ENCODE data around the gene GEN1.

Gene GEN1

GRCh38 chr2:17827316-17827715 lies 73.4 kb downstream of the GEN1 start:
- no peak for TF ChIP-seq CTCF (IDR thresholded peaks at IDR 0.05; ENCODE audit: low read depth, low read length)
- no peaks in the 10 kb centered on the region for H3K9me3 ChIP-seq (ENCODE audit: severe bottlenecking)
- no peaks in the 10 kb centered on the region for H3K36me3 ChIP-seq
- DNase-seq: no peak
- no peak overlapping the region for H3K4me3 ChIP-seq (ENCODE audit: low read depth, low read length)
- H3K27me3 ChIP-seq (ENCODE audit: insufficient read depth, low read depth, severe bottlenecking): no peaks in the 10 kb centered on the region
- no peak overlapping the region for H3K27ac ChIP-seq

- Histone ChIP-seq H3K27ac (no peak overlapping the region), H3K27me3 (ENCODE audit: insufficient read depth, low read depth, severe bottlenecking) (no peaks in the 10 kb centered on the region), H3K9me3 (ENCODE audit: severe bottlenecking) (no peaks in the 10 kb centered on the region), H3K4me3 (ENCODE audit: low read depth, low read length) (no peak overlapping the region), H3K36me3 (no peaks in the 10 kb centered on the region)
- TF ChIP-seq CTCF (IDR thresholded peaks at IDR 0.05; ENCODE audit: low read depth, low read length): no peak
- DNase-seq: no peak
Observed at GRCh38 chr2:17827785-17828184, 73.8 kb downstream of the GEN1 start.

DNA sequence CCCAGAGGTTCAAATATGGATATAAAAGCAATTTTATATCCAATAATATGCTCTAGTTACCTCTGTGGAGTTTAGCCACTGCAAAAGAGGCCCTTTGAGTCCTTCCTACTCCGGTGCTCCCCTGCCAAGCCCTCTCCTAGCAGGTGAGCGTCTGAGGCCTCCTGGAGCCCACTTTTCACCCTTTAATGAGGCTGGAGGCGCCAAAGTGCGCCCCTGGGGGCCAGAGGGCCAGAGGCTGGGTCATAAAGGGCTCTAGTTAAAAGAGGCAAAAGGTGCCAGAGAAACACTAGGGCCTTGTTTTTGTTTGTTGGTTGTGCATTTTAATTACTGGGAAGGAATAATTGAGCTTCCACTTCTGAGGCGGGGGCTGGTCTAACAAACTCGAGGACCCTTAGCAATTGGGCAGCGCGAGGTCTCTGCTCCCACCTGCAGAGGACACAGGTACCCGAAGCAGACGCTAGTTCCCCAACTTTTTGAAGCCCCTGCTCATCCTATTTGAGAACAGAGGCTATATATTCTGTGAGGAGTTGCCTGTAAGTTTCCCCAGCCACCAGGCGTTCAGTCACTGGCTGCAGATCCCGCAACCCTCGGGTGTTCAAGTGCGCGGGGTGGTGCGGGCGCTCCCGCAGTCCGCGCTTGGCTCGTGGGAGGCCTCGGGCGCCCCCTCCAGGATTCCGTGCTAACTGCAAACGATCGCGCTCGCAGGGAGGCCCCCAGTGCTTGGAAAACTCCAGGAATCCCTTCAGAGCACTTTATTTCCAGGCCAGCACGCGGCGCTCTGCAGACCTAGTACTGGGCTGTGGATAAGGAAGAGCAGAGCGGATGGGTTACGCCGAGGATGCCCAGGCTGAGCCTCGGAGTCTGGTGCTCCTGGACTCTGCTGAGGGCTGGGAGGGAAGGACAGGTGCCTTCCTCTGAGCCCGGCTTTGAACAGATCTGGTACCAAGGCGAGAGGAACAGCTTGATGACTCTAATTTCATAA lies 76.4 kb downstream of the GEN1 start:
- H3K9me3 ChIP-seq (ENCODE audit: severe bottlenecking): no peaks in the 10 kb centered on the region

GRCh38 chr2:17835516-17835915 lies 81.6 kb downstream of the GEN1 start:
- H3K9me3 ChIP-seq (ENCODE audit: severe bottlenecking): no peaks in the 10 kb centered on the region
- no peaks in the 10 kb centered on the region for H3K27me3 ChIP-seq (ENCODE audit: insufficient read depth, low read depth, severe bottlenecking)
- no peak for TF ChIP-seq CTCF (IDR thresholded peaks at IDR 0.05; ENCODE audit: low read depth, low read length)
- no peaks in the 10 kb centered on the region for H3K36me3 ChIP-seq
- H3K4me3 ChIP-seq (ENCODE audit: low read depth, low read length): no peak overlapping the region
- H3K27ac ChIP-seq: no peak overlapping the region
- no peak for DNase-seq

More for the DNA sequence above, 76.4 kb downstream of the GEN1 start:
- no peaks in the 10 kb centered on the region for H3K27me3 ChIP-seq (ENCODE audit: insufficient read depth, low read depth, severe bottlenecking)
- peak overlapping the region; percentile 16; the same call in 1 of the 2 replicates for H3K4me3 ChIP-seq (ENCODE audit: low read depth, low read length)
- peak; percentile 93 for TF ChIP-seq CTCF (IDR thresholded peaks at IDR 0.05; ENCODE audit: low read depth, low read length)
- H3K27ac ChIP-seq: peak overlapping the region; percentile 9; the same call in 1 of the 2 replicates
- H3K36me3 ChIP-seq: no peaks in the 10 kb centered on the region
- DNase-seq: peak; percentile 97

Data from WERI-Rb-1 (cell line).